SK-N-SH (cell line): ENCODE measurements around the gene OSBPL10. TPM values are rescaled to one million over a fixed set of nuclear protein-coding genes. Genes with fewer than 3 reads are reported as not detected.

Experiments used
- CTCF ChIA-PET: fragments of 300-600, 350-600 bp; formaldehyde crosslinking; extraction: SDS; loops from one replicate; lab custom pipeline; 2021; lab: Yijun Ruan, JAX
- POLR2A ChIA-PET: fragments of 350-600 bp; sonication (Branson Sonifier 250); formaldehyde crosslinking; extraction: SDS; loops from one replicate; lab custom pipeline; 2020; ENCODE audit warnings: antibody characterized with exemption, inconsistent platforms; lab: Yijun Ruan, JAX
- DNase-seq: peaks from one replicate; pipeline ENCODE4 v3.0.0; 2012
- H2AFZ ChIP-seq: fragments of 200-600 bp; sonication (generic); 2 replicates; pipeline ENCODE4 v1.8.1; 2016; ENCODE audit warnings: antibody characterized with exemption, mild to moderate bottlenecking, low read depth
- H3F3A ChIP-seq: fragments of 200-600 bp; sonication (generic); replicated peaks from 2 replicates; pipeline ENCODE3; 2016; ENCODE audit warnings: antibody characterized with exemption, mild to moderate bottlenecking; ENCODE audit not compliant: insufficient read depth
- H3K27ac ChIP-seq, 2 experiments: fragments of 200-500 bp in 1 of 2; fragments of 200-600 bp in 1 of 2; sonication (Bioruptor generic) in 1 of 2; sonication (generic), shearing (Covaris generic) in 1 of 2; 2 replicates each; pipeline versions ENCODE4 v1.5.1 to v1.6.1; 2014 to 2016; ENCODE audit warnings: low read depth in 2 of 2, inconsistent platforms in 1 of 2, low read length in 1 of 2, mild to moderate bottlenecking in 1 of 2, mixed read lengths in 1 of 2
- H3K27me3 ChIP-seq: fragments of 200-600 bp; sonication (generic), shearing (Covaris generic); 2 replicates; pipeline ENCODE4 v1.6.1; 2016; ENCODE audit warnings: mixed run types; ENCODE audit not compliant: insufficient read depth
- H3K36me3 ChIP-seq, 2 experiments: fragments of 200-500 bp in 1 of 2; fragments of 200-600 bp in 1 of 2; sonication (Bioruptor generic) in 1 of 2; sonication (generic) in 1 of 2; replicated peaks in 1 of 2; 2 replicates each; pipeline versions ENCODE3 to v1.5.1; 2014 to 2016; ENCODE audit warnings: low read length in 1 of 2, mild to moderate bottlenecking in 1 of 2; ENCODE audit not compliant: insufficient read depth in 2 of 2, control insufficient read depth in 1 of 2
- H3K4me1 ChIP-seq, 2 experiments: fragments of 200-500 bp in 1 of 2; fragments of 200-600 bp in 1 of 2; sonication (Bioruptor generic) in 1 of 2; sonication (generic), shearing (Covaris generic) in 1 of 2; 2 replicates each; pipeline versions ENCODE4 v1.5.1 to v1.6.1; 2014 to 2016; ENCODE audit warnings: low read depth in 1 of 2, low read length in 1 of 2, mixed run types in 1 of 2; ENCODE audit not compliant: insufficient read depth in 2 of 2, control insufficient read depth in 1 of 2
- H3K4me2 ChIP-seq: fragments of 200-600 bp; sonication (generic), shearing (Covaris generic); 2 replicates; pipeline ENCODE4 v1.6.1; 2017; ENCODE audit warnings: mixed run types
- H3K4me3 ChIP-seq, 2 experiments: fragments of 200-500 bp in 1 of 2; fragments of 200-600 bp in 1 of 2; sonication (Bioruptor generic) in 1 of 2; sonication (generic), shearing (Covaris generic) in 1 of 2; 2 replicates each; pipeline versions ENCODE4 v1.5.1 to v1.8.1; 2014 to 2016; ENCODE audit warnings: low read depth in 2 of 2, inconsistent platforms in 1 of 2, low read length in 1 of 2, mild to moderate bottlenecking in 1 of 2, mixed read lengths in 1 of 2, moderate library complexity in 1 of 2
- H3K79me2 ChIP-seq: fragments of 200-600 bp; sonication (generic); 2 replicates; pipeline ENCODE4 v1.8.1; 2017; ENCODE audit warnings: mild to moderate bottlenecking; ENCODE audit not compliant: insufficient read depth
- H3K9ac ChIP-seq: fragments of 200-600 bp; sonication (generic); 2 replicates; pipeline ENCODE4 v1.6.1; 2017; ENCODE audit warnings: mixed run types
- H3K9me2 ChIP-seq: fragments of 200-600 bp; sonication (generic); 2 replicates; pipeline ENCODE4 v1.6.1; 2017; ENCODE audit warnings: mixed run types
- H3K9me3 ChIP-seq: fragments of 200-600 bp; sonication (generic); 2 replicates; pipeline ENCODE4 v1.6.1; 2017; ENCODE audit warnings: mixed run types, mild to moderate bottlenecking, moderate library complexity
- H4K20me1 ChIP-seq: fragments of 200-600 bp; sonication (generic); 2 replicates; pipeline ENCODE4 v1.6.1; 2017; ENCODE audit warnings: mild to moderate bottlenecking, mixed run types; ENCODE audit not compliant: insufficient read depth
- EP300 ChIP-seq, 2 experiments: IDR thresholded peaks; 2 replicates each; pipeline versions ENCODE4 v1.4.0 to v1.6.1; 2012; ENCODE audit warnings: borderline replicate concordance in 1 of 2, low read depth in 1 of 2, low read length in 1 of 2
- EZH2phosphoT487 ChIP-seq: fragments of 200-600 bp; sonication (generic); IDR thresholded peaks from 2 replicates; pipeline ENCODE4 v1.6.1; 2017; ENCODE audit warnings: low read depth, mixed run types, mild to moderate bottlenecking, antibody characterized with exemption, moderate library complexity, borderline replicate concordance
- FOXM1 ChIP-seq: IDR thresholded peaks from 2 replicates; pipeline ENCODE4 v1.4.0; 2012; ENCODE audit warnings: low read depth, mild to moderate bottlenecking
- GABPA ChIP-seq: IDR thresholded peaks from 2 replicates; pipeline ENCODE4 v1.4.0; 2012; ENCODE audit warnings: low read depth, mild to moderate bottlenecking
- GATA2 ChIP-seq: sonication (generic); formaldehyde crosslinking; IDR thresholded peaks from 2 replicates; pipeline ENCODE4 v1.5.0; 2020; ENCODE audit warnings: mild to moderate bottlenecking, missing genetic modification reagents
- MXI1 ChIP-seq: IDR thresholded peaks from 2 replicates; pipeline ENCODE4 v1.6.1; 2012; ENCODE audit warnings: mild to moderate bottlenecking, low read depth, low read length, improper control_type of control experiment
- NRF1 ChIP-seq: IDR thresholded peaks from 2 replicates; pipeline ENCODE4 v1.6.1; 2012; ENCODE audit warnings: low read depth, mild to moderate bottlenecking, low read length
- POLR2AphosphoS5 ChIP-seq: IDR thresholded peaks from 2 replicates; pipeline ENCODE4 v1.6.1; 2012; ENCODE audit warnings: low read depth, low read length
- RAD21 ChIP-seq: IDR thresholded peaks from 2 replicates; pipeline ENCODE4 v1.6.1; 2012; ENCODE audit warnings: mild to moderate bottlenecking, low read length
- RFX5 ChIP-seq: IDR thresholded peaks from 2 replicates; pipeline ENCODE4 v1.6.1; 2012; ENCODE audit warnings: mild to moderate bottlenecking, improper control_type of control experiment, low read length
- TCF12 ChIP-seq: IDR thresholded peaks from 2 replicates; pipeline ENCODE4 v1.4.0; 2012
- TEAD4 ChIP-seq: IDR thresholded peaks from 2 replicates; pipeline ENCODE4 v1.4.0; 2012; ENCODE audit warnings: mild to moderate bottlenecking, borderline replicate concordance; ENCODE audit not compliant: insufficient read depth
- WGBS: methylation state at CpG from one replicate; pipeline ENCODE4 v1.1.6; 2017; ENCODE audit warnings: low lambda C conversion rate; 5-methylcytosine and 5-hydroxymethylcytosine counted together
- polyA plus RNA-seq, 3 experiments: library from polyadenylated mRNA; depleted of rRNA; stranded (reverse); fragments of >200 nt; gene quantifications; 2 replicates each; pipeline ENCODE4 v1.2.3, GENCODE V29; 2012
- TF ChIP-seq, protein P1 (sequence below): fragments of 150-350 bp; IDR thresholded peaks from 2 replicates; pipeline ENCODE4 v1.6.1; 2017; ENCODE audit warnings: antibody characterized with exemption, low read length, low read depth, borderline replicate concordance
- TF ChIP-seq, protein P2 (sequence below): IDR thresholded peaks from 2 replicates; pipeline ENCODE4 v1.6.1; 2012; ENCODE audit warnings: mild to moderate bottlenecking, low read depth, low read length, moderate library complexity
- TF ChIP-seq, protein P3 (sequence below): IDR thresholded peaks from 2 replicates; pipeline ENCODE4 v1.4.0; 2012; ENCODE audit warnings: low read depth
- TF ChIP-seq, protein P4 (sequence below): IDR thresholded peaks from 2 replicates; pipeline ENCODE4; 2012
- TF ChIP-seq, protein P5 (sequence below): IDR thresholded peaks from 2 replicates; pipeline ENCODE4 v1.4.0; 2012; ENCODE audit warnings: low read depth, borderline replicate concordance
- TF ChIP-seq, protein P6 (sequence below): fragments of 200-600 bp; sonication (generic); IDR thresholded peaks from 2 replicates; pipeline ENCODE4 v1.6.1; 2017; ENCODE audit warnings: antibody characterized with exemption, mild to moderate bottlenecking, moderate library complexity

OSBPL10 gene
- polyA plus RNA-seq, 1 of the 3 experiments (the other 2 are of a cell fraction), result 0.12 TPM

DNA sequence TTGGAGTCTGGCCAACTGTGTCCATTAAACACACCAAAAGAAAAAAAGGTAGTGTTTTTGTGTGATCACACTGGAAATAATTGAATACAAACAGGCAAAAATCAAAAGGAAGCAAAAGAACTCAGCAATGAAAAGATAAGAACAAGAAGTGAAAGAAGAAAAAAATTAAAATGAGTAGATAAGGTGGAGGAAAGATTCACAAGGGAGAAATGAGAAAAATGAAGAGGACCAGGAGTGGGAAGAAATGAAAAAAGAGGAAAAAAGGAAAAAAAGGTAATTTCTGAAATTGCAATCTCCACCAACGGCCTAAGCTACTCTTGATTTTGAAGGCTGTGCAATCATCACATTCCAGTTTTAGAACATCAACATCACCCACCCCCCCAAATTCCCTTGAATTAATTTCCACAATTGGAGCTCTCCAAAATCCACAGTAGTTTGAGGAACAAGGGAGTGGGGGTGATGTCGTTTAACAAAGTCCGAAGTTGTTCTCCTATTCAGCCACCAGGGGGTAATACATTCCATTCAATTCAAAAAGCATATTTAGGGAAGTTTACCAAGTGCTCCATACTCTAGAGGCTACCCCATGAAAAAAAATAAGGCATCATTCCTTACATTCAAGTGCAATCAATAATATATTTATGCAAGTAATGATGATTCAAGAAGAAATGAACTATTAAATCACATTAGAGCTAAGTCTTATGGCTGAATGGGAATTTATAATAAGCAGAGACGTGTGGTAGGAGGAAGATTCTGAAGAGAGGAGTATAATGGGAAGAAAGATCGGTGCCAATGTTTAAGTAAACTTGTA, 37.9 kb upstream of the OSBPL10 start (continued):
- TF ChIP-seq, protein P1, sequence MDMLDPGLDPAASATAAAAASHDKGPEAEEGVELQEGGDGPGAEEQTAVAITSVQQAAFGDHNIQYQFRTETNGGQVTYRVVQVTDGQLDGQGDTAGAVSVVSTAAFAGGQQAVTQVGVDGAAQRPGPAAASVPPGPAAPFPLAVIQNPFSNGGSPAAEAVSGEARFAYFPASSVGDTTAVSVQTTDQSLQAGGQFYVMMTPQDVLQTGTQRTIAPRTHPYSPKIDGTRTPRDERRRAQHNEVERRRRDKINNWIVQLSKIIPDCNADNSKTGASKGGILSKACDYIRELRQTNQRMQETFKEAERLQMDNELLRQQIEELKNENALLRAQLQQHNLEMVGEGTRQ, result no peak
- TF ChIP-seq TCF12 (no peak), TEAD4 (no peak), RAD21 (peak; percentile 81), GATA2 (CRISPR knock-in tag) (no peak), POLR2AphosphoS5 (no peak), GABPA (no peak)
- TF ChIP-seq, protein P2, sequence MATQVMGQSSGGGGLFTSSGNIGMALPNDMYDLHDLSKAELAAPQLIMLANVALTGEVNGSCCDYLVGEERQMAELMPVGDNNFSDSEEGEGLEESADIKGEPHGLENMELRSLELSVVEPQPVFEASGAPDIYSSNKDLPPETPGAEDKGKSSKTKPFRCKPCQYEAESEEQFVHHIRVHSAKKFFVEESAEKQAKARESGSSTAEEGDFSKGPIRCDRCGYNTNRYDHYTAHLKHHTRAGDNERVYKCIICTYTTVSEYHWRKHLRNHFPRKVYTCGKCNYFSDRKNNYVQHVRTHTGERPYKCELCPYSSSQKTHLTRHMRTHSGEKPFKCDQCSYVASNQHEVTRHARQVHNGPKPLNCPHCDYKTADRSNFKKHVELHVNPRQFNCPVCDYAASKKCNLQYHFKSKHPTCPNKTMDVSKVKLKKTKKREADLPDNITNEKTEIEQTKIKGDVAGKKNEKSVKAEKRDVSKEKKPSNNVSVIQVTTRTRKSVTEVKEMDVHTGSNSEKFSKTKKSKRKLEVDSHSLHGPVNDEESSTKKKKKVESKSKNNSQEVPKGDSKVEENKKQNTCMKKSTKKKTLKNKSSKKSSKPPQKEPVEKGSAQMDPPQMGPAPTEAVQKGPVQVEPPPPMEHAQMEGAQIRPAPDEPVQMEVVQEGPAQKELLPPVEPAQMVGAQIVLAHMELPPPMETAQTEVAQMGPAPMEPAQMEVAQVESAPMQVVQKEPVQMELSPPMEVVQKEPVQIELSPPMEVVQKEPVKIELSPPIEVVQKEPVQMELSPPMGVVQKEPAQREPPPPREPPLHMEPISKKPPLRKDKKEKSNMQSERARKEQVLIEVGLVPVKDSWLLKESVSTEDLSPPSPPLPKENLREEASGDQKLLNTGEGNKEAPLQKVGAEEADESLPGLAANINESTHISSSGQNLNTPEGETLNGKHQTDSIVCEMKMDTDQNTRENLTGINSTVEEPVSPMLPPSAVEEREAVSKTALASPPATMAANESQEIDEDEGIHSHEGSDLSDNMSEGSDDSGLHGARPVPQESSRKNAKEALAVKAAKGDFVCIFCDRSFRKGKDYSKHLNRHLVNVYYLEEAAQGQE, result no peak
- TF ChIP-seq, protein P3, sequence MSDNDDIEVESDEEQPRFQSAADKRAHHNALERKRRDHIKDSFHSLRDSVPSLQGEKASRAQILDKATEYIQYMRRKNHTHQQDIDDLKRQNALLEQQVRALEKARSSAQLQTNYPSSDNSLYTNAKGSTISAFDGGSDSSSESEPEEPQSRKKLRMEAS, result no peak
- TF ChIP-seq, protein P4, sequence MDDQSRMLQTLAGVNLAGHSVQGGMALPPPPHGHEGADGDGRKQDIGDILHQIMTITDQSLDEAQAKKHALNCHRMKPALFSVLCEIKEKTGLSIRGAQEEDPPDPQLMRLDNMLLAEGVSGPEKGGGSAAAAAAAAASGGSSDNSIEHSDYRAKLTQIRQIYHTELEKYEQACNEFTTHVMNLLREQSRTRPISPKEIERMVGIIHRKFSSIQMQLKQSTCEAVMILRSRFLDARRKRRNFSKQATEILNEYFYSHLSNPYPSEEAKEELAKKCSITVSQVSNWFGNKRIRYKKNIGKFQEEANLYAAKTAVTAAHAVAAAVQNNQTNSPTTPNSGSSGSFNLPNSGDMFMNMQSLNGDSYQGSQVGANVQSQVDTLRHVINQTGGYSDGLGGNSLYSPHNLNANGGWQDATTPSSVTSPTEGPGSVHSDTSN, result no peak
- TF ChIP-seq, all 33 proteins: peak for 3

DNA sequence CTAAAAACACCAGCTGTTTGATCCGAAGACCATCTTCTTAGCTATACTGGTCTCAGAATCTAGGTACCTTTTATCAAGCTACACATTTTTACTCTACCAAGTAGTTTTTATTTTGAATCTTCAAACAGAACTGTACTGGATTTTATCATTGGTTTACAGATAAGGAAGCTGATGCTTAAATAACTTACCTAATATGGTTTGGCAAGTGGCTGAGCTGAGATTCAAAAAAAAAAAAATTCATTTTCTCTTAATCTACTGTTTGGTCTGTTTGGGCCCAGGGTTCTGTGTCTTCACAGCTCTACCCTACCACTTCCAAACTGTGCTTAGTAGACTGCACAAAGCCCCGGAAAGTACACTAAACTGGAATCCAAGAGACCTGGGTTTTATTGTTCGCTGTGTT, 36.2 kb upstream of the OSBPL10 start:
- Histone ChIP-seq H3K9me3 (no peaks in the 10 kb centered on the region), H4K20me1 (no peaks in the 10 kb centered on the region), H3K4me2 (no peak overlapping the region), H3K79me2 (no peaks in the 10 kb centered on the region), H3K27me3 (no peaks in the 10 kb centered on the region), H3K36me3 (no peaks in the 10 kb centered on the region), H3F3A (no peaks in the 10 kb centered on the region)
- DNase-seq, result no peak
- 56% methylated on average over 3 of the region's 3 CpGs for WGBS
- TF ChIP-seq FOXM1, result no peak
- TF ChIP-seq, protein P1, result no peak
- no peak for TF ChIP-seq NRF1
- no peak for TF ChIP-seq RFX5
- no peak for TF ChIP-seq EP300 (IDR thresholded peaks at IDR 0.05; ENCODE audit: borderline replicate concordance in 1 of 2, low read depth in 1 of 2, low read length in 1 of 2)
- TF ChIP-seq RAD21, result no peak
- no peak for TF ChIP-seq MXI1
- TF ChIP-seq, protein P4, result no peak
- TF ChIP-seq, protein P5, sequence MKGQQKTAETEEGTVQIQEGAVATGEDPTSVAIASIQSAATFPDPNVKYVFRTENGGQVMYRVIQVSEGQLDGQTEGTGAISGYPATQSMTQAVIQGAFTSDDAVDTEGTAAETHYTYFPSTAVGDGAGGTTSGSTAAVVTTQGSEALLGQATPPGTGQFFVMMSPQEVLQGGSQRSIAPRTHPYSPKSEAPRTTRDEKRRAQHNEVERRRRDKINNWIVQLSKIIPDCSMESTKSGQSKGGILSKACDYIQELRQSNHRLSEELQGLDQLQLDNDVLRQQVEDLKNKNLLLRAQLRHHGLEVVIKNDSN, result no peak
- TF ChIP-seq, protein P6, sequence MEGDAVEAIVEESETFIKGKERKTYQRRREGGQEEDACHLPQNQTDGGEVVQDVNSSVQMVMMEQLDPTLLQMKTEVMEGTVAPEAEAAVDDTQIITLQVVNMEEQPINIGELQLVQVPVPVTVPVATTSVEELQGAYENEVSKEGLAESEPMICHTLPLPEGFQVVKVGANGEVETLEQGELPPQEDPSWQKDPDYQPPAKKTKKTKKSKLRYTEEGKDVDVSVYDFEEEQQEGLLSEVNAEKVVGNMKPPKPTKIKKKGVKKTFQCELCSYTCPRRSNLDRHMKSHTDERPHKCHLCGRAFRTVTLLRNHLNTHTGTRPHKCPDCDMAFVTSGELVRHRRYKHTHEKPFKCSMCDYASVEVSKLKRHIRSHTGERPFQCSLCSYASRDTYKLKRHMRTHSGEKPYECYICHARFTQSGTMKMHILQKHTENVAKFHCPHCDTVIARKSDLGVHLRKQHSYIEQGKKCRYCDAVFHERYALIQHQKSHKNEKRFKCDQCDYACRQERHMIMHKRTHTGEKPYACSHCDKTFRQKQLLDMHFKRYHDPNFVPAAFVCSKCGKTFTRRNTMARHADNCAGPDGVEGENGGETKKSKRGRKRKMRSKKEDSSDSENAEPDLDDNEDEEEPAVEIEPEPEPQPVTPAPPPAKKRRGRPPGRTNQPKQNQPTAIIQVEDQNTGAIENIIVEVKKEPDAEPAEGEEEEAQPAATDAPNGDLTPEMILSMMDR, result no peak
- TF ChIP-seq EZH2phosphoT487, result no peak
- no peak for TF ChIP-seq GATA2 (CRISPR knock-in tag)
- TF ChIP-seq, all 33 proteins: peak for 0
- CTCF ChIA-PET, result interaction anchor here (0.6 to 5.0 kb wide), 5 partner anchors 14 to 451 kb away, joined by 3 to 82 read pairs (median 4); no protein-coding TSS in a partner anchor
- Histone ChIP-seq H3K27ac (no peak overlapping the region), H3K9ac (no peak overlapping the region), H3K4me1 (no peaks in the 10 kb centered on the region), H3K9me2 (no peaks in the 10 kb centered on the region), H2AFZ (no peak overlapping the region), H3K4me3 (no peak overlapping the region)
- POLR2A ChIA-PET, result no interaction called here
